ENCODE measurements around the gene TEDC2. TPM values are rescaled to one million over a fixed set of nuclear protein-coding genes. Genes with fewer than 3 reads are reported as not detected.

TEDC2 gene
- polyA plus RNA-seq, 3 donors, result 7.9 to 9.3 (median 9.0) TPM

DNA sequence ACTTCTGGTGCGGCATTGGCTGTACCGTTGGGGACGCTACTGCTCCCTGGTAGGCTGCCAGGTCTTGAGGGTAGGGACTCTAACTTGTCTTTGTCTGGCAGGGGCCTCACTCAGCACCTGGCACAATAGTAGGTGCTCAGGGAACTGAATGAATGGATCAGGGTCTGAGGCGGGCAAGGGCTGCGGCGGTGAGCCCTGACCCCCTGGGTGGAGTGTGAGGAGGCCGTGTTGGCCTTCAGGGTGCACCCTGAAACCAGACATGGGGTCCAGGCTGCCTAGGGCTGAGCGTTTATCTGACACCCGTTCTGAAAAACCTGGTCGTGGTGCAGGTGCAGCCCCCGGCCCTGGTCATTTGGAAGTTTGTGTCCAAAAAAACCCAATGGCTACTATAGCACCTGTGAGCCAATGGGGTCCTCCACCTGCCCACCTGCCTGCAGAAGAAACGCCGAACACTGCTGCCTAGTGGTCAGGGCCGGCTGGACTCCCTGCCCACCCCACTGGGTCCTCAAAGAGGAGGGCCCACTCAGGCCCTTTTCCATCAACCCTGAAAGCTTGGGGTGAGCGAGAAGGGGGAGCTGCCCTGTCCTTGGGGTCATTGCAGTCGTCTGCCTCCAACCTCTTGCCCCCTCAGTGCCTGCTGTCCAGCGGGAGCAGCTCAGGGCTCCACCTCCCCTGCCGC, 49.0 kb downstream of the TEDC2 start:
- no peak for DNase-seq (ENCODE audit: low read depth in 3 of 3, low spot score in 2 of 3)

DNA sequence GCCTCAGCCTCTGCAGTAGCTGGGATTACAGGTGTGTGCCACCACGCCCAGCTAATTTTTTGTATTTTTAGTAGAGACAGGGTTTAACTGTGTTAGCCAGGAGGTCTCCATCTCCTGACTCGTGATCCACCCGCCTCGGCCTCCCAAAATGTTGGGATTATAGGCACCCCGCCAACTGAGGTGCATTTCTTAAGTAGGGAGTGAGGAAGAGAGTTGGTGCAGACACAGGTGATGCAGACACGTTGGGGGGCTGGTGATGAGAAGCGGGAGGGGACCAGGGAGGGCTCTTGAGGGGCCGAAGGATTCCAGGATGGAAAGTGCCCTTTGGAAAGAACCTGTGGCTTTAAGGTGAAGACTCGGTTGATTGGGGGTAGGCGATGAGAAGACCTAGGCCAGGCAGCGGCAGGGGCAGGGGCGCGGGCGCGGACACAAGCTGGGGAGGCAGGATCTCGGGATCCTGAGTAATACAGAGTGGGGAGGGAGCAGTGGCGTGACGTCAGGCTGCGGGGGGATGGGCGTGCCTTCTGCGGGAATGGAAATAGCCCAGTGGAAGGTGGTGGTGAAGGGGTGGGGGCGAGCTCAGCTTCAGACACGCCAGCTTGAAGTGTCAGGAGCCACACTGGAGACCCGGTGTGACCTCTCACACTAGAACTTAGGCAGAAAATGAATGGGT, 51.4 kb downstream of the TEDC2 start:
- DNase-seq (ENCODE audit: low read depth in 3 of 3, low spot score in 2 of 3), result no peak

DNA sequence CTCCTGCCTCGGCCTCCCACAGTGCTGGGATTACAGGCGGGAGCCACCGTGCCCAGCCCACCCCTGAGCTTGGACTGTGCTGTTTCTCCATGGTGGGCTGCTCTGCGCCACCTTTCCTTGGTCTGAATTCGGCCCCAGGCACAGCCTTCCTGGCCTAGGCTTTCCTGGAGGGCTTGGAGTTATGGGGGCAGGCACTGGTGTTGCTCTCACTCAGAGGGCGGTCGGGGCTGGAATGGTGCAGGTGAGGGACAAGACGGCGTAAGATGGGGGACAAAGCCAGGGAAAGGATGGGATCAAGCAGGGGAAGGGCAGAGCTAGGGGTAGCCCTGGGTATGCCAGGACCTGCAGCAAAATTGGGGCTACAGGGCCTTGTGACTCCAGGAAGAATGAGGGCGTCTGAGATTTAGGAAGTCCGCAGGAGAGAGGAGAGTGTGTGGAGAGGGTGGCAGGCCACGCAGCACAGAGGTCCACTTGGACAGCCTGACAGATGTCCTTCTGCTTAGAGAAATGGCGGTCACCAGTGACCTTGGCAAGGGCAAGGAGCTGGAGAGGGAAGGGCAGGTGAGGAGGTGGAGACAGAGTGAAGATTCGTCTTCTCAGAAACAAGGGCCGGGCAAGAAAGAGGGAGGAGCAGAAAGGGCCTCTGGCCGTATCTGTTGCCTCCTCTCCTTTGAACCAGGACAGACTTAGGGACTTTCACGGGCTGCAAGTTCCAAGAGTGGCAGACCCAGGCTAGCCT, 52.3 kb downstream of the TEDC2 start:
- no peak for DNase-seq (ENCODE audit: low read depth in 3 of 3, low spot score in 2 of 3)

DNA sequence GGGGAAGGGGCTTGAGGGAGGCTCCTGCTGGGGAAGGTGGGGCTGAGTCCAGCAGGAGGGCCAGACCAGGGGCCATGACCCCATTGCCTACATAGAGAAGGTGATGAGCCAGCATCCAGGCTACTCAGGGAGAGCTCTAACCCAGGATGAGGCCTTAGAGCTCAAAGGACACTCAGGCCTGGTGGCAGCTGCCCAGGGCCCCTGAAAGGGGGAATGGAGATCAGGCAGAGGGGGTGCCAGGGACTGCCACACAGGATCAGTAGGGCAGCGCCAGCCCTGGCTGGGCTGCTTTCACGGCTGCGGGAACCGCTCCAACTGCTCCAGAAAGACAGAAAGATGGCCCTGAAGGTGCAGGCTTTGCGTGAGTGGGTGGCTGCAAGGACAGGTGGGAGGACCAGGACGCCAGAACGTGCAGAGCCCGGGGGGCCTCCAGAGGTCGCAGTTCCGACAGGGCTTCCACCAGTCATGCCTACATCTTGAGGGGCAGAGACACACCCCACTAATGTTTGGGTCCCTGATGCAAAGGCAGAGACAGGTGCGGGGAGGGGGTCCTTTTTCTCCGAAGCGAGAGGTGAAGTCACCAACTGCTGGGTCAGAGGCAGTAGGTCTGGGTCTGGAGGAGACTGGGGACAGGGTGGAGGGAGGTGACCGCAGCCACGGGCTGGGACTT, 53.0 kb downstream of the TEDC2 start:
- DNase-seq (ENCODE audit: low read depth in 3 of 3, low spot score in 2 of 3), result no peak

DNA sequence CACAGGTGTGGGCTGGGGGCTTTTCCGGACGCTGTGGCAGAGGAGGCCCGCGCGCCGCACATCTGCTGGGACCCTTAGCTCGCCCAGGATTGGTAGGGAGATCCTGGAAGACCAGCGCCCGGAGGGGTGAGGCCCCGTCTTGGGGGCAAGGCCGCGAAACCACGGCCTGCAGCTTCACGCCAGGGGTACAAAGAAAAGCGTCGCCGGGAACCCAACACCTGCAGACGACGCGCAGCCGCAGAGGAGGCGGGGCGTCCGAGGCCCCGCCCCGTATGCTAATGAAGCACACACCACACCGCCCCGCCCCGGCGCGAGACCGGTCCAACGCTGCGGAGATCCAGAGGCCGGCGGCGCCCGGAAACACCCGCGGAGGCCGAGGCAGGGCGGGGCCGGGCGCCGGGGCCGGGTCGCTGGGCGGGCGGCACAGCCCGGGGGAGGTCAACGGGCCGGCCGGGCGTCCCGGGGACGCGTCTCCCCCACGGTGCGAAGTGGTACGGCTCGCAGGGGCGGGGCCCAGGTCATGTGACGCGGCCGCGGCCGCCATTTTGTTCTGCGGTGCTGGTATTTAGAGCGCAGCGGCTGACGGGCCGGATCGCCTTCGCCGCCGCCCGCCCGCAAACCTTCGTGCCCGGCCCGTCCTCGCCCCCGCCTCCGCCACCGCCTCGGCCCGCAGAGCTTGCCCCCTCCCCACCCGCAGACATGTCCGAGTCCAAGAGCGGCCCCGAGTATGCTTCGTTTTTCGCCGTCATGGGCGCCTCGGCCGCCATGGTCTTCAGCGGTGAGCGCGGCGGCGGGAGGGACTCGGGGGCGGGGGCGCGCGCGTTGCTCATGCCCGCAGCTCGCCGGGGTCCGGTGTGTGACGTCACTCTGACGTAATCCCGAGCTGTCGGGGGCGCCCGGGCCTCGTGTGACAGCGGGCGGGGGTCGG, 53.8 kb downstream of the TEDC2 start, which contains the start of gene ATP6V0C:
Gene ATP6V0C (plus strand): TSS at position 548 of the 928 bp plus-strand sequence. CDS start 152 bp downstream, at position 700.
- peak in 1 of 3 donors; percentile 84 for DNase-seq (ENCODE audit: low read depth in 3 of 3, low spot score in 2 of 3)

Other genes with a start within 250 kb of the TEDC2 start
- 1 to 10 TPM; 3.0 to 4.1 (median 3.0) TPM for gene BRICD5, start 249.2 kb upstream of the TEDC2 start, polyA plus RNA-seq (ENCODE audit: insufficient read length in 3 of 3)
- gene PGP, start 245.3 kb upstream of the TEDC2 start, polyA plus RNA-seq (ENCODE audit: insufficient read length in 3 of 3), result 10 to 100 TPM; 10.1 to 14.5 (median 12.9) TPM
- gene E4F1, start 236.5 kb upstream of the TEDC2 start, polyA plus RNA-seq (ENCODE audit: insufficient read length in 3 of 3), result 10 to 100 TPM; 13.2 to 14.3 (median 13.6) TPM
- under 1 TPM; 0.68 to 0.74 (median 0.74) TPM for gene DNASE1L2, start 223.7 kb upstream of the TEDC2 start, polyA plus RNA-seq (ENCODE audit: insufficient read length in 3 of 3)
- 10 to 100 TPM; 58.4 to 64.1 (median 58.7) TPM for gene ECI1, start 208.5 kb upstream of the TEDC2 start, polyA plus RNA-seq (ENCODE audit: insufficient read length in 3 of 3)
- 100 to 1,000 TPM; 176 to 191 (median 186) TPM for gene RNPS1, start 192.0 kb upstream of the TEDC2 start, polyA plus RNA-seq (ENCODE audit: insufficient read length in 3 of 3)
- gene ABCA3, start 119.4 kb upstream of the TEDC2 start, polyA plus RNA-seq (ENCODE audit: insufficient read length in 3 of 3), result 1 to 10 TPM; 4.3 to 5.5 (median 5.4) TPM
- 10 to 100 TPM in 1 of 3 donors, 1 to 10 TPM in 2; 9.8 to 10.3 (median 9.9) TPM for gene CCNF, start 30.7 kb upstream of the TEDC2 start, polyA plus RNA-seq (ENCODE audit: insufficient read length in 3 of 3)
- 1 to 10 TPM; 1.7 to 2.5 (median 2.4) TPM for gene NTN3, start 11.2 kb downstream of the TEDC2 start, polyA plus RNA-seq (ENCODE audit: insufficient read length in 3 of 3)
- gene TBC1D24, start 15.0 kb downstream of the TEDC2 start, polyA plus RNA-seq (ENCODE audit: insufficient read length in 3 of 3), result 10 to 100 TPM; 14.3 to 17.7 (median 14.6) TPM
- 100 to 1,000 TPM; 139 to 187 (median 148) TPM for gene ATP6V0C, start 53.8 kb downstream of the TEDC2 start, polyA plus RNA-seq (ENCODE audit: insufficient read length in 3 of 3)
- 10 to 100 TPM; 18.6 to 24.0 (median 21.7) TPM for gene AMDHD2, start 60.3 kb downstream of the TEDC2 start, polyA plus RNA-seq (ENCODE audit: insufficient read length in 3 of 3)
- gene CEMP1, start 71.3 kb downstream of the TEDC2 start, polyA plus RNA-seq (ENCODE audit: insufficient read length in 3 of 3), result 1 to 10 TPM; 2.2 to 3.7 (median 2.5) TPM
- gene PDPK1, start 77.9 kb downstream of the TEDC2 start, polyA plus RNA-seq (ENCODE audit: insufficient read length in 3 of 3), result 10 to 100 TPM; 49.6 to 60.8 (median 51.2) TPM
- 10 to 100 TPM; 23.7 to 25.6 (median 24.2) TPM for gene KCTD5, start 222.4 kb downstream of the TEDC2 start, polyA plus RNA-seq (ENCODE audit: insufficient read length in 3 of 3)

Data from right renal cortex interstitium (tissue), 3 donors.